Transverse colon (tissue), 4 donors: ENCODE results near the gene STXBP1. TPM values are rescaled to one million over a fixed set of nuclear protein-coding genes. Genes with fewer than 3 reads are reported as not detected.

Experiments
- DNase-seq: peaks from one replicate; pipeline ENCODE4 v3.0.0-alpha.2; 2019
- H3K27ac ChIP-seq, 4 donors: fragments of 200-600 bp; sonication (generic); 2 replicates each; pipeline ENCODE4 v1.5.1; 2016 to 2018; ENCODE audit warnings: inconsistent platforms in 4 of 4
- H3K27me3 ChIP-seq: fragments of 200-600 bp; sonication (generic); 2 replicates; pipeline ENCODE4 v1.5.1; 2017; ENCODE audit warnings: inconsistent platforms
- H3K36me3 ChIP-seq, 4 donors: fragments of 200-600 bp; sonication (generic); 2 replicates each; pipeline ENCODE4 v1.5.1; 2017 to 2019; ENCODE audit warnings: inconsistent platforms in 4 of 4
- H3K4me1 ChIP-seq, 4 donors: fragments of 200-600 bp; sonication (generic); 2 replicates each; pipeline ENCODE4 v1.5.1; 2017 to 2020; ENCODE audit warnings: inconsistent platforms in 4 of 4
- H3K4me3 ChIP-seq, 4 donors: fragments of 200-600 bp; sonication (generic); 1 replicate in 1 of 4; 2 replicates in 3 of 4; pipeline versions ENCODE4 v1.5.1 to v1.6.1; 2017 to 2019; ENCODE audit warnings: inconsistent platforms in 4 of 4
- H3K9me3 ChIP-seq, 2 donors: fragments of 200-600 bp; sonication (generic); 2 replicates each; pipeline ENCODE4 v1.5.1; 2017 to 2019; ENCODE audit warnings: inconsistent platforms in 2 of 2
- CTCF ChIP-seq, 5 experiments: fragments of 200-600 bp in 3 of 5; fragments of 450-650 bp in 2 of 5; sonication (generic) in 3 of 5; IDR thresholded peaks; 1 replicate in 2 of 5; 2 replicates in 3 of 5; pipeline ENCODE4 v1.5.1; 2016 to 2017; ENCODE audit warnings: antibody characterized with exemption in 5 of 5, inconsistent platforms in 3 of 5, mild to moderate bottlenecking in 2 of 5, moderate library complexity in 1 of 5
- EP300 ChIP-seq: sonication (generic); formaldehyde crosslinking; IDR thresholded peaks from one replicate; pipeline ENCODE4 v1.6.1; 2017; ENCODE audit warnings: antibody characterized with exemption, low read depth
- POLR2A ChIP-seq: fragments of 450-650 bp; IDR thresholded peaks from one replicate; pipeline ENCODE4 v1.6.1; 2016; ENCODE audit warnings: antibody characterized with exemption, mild to moderate bottlenecking, moderate library complexity
- POLR2AphosphoS5 ChIP-seq, 3 donors: sonication (generic); formaldehyde crosslinking; IDR thresholded peaks; one replicate each; pipeline ENCODE4 v1.6.1; 2016; ENCODE audit warnings: antibody characterized with exemption in 3 of 3
- WGBS, 2 donors: methylation state at CpG; one replicate each; pipeline ENCODE4 v1.1.5; 2018; ENCODE audit warnings: low coverage in 1 of 2; 5-methylcytosine and 5-hydroxymethylcytosine counted together
- in situ Hi-C, 4 donors: fragments of 200-750 bp; cut with MboI; loops; one replicate each; pipeline versions ENCODE4 v1.15.0 to v1.15.1; 2017; ENCODE audit warnings: low sequenced_read_pairs in 3 of 4, low pct_ligation_motif_present in 1 of 4, low pct_unique_long_range_greater_than_20kb in 1 of 4
- intact Hi-C: fragments of 100-400 bp; cut with DNase I; formaldehyde crosslinking; loops from one replicate; pipeline ENCODE4 v1.15.1; 2023; ENCODE audit warnings: low total_unique reads
- total RNA-seq, 4 donors: library from RNA; depleted of rRNA; stranded (reverse); fragments of >200 nt; gene quantifications; one replicate each; pipeline ENCODE4 v1.1.0, GENCODE V29; 2016

Gene STXBP1
- total RNA-seq, 4 donors from 2014 or later: 7.9 to 193 (median 13.3) TPM

GRCh38 chr9:127715470-127716337 lies 103.6 kb downstream of the STXBP1 start, which contains the start of the genes PTRH1 and TTC16:
Gene PTRH1 (minus strand): TSS chr9:127715663. CDS start chr9:127715639, 24 bp downstream.
Gene TTC16 (plus strand): TSS chr9:127716079. CDS start chr9:127716146, 67 bp downstream.
- H3K4me1 ChIP-seq: peaks cover 7 to 19% (median 14%) of the 10 kb centered on the region in 4 donors
- intact Hi-C loops (no loop called here), in situ Hi-C loops (no loop called here)
- H3K27ac ChIP-seq: peak within 1 kb of the TSS; percentile 82 to 94 (median 88)
- TF ChIP-seq POLR2AphosphoS5 (IDR thresholded peaks at IDR 0.05) (peak; percentile 67 to 75 (median 70)), CTCF (IDR thresholded peaks at IDR 0.05) (no peak), EP300 (no peak), POLR2A (peak; percentile 41)
- no peaks in the 10 kb centered on the region for H3K36me3 ChIP-seq
- no peaks in the 10 kb centered on the region for H3K9me3 ChIP-seq
- peak; percentile 98 for DNase-seq
- H3K27me3 ChIP-seq: no peaks in the 10 kb centered on the region
- peak within 1 kb of the TSS; percentile 49 to 77 (median 57) for H3K4me3 ChIP-seq
- WGBS, 2 donors: 5% methylated on average over 57 of the region's 65 CpGs; no CpG with 5 or more reads in 1 of the 2 donors

- H3K27ac ChIP-seq: peak overlapping the region; percentile 82 to 94 (median 88)
- H3K9me3 ChIP-seq: no peaks in the 10 kb centered on the region
- H3K4me3 ChIP-seq: peak overlapping the region in 1 of 4 donors; percentile 77
- H3K4me1 ChIP-seq: peaks cover 7 to 19% (median 14%) of the 10 kb centered on the region in 4 donors
- H3K36me3 ChIP-seq: no peaks in the 10 kb centered on the region
- in situ Hi-C loops: no loop called here
- no peak for DNase-seq
- TF ChIP-seq EP300: no peak
- TF ChIP-seq POLR2A: no peak
- TF ChIP-seq CTCF (IDR thresholded peaks at IDR 0.05): no peak
- TF ChIP-seq POLR2AphosphoS5 (IDR thresholded peaks at IDR 0.05): no peak
- intact Hi-C loops: no loop called here
- 75% methylated on average over 9 of the region's 9 CpGs; no CpG with 5 or more reads in 1 of the 2 donors for WGBS, 2 donors
- H3K27me3 ChIP-seq: no peaks in the 10 kb centered on the region
These were observed 104.3 kb downstream of the STXBP1 start for GRCh38 chr9:127716412-127716811.

- TF ChIP-seq CTCF (IDR thresholded peaks at IDR 0.05) (no peak), EP300 (no peak), POLR2A (no peak)
- Histone ChIP-seq H3K27me3 (no peaks in the 10 kb centered on the region), H3K36me3 (no peaks in the 10 kb centered on the region), H3K9me3 (no peaks in the 10 kb centered on the region), H3K4me1 (peaks cover 7 to 19% (median 15%) of the 10 kb centered on the region in 4 donors), H3K27ac (no peak overlapping the region), H3K4me3 (no peak overlapping the region)
- WGBS, 2 donors: 75 to 80% methylated on average over 2 to 5 of the region's 5 CpGs
- intact Hi-C loops: no loop called here
- DNase-seq: no peak
- in situ Hi-C loops: no loop called here
These were observed 105.7 kb downstream of the STXBP1 start for GRCh38 chr9:127717766-127718165.

- intact Hi-C loops (no loop called here), in situ Hi-C loops (no loop called here)
- 79% methylated on average over 12 of the region's 12 CpGs; no CpG with 5 or more reads in 1 of the 2 donors for WGBS, 2 donors
- H3K4me1 ChIP-seq: peaks cover 0 to 28% (median 19%) of the 10 kb centered on the region in 4 donors
- no peak overlapping the region for H3K4me3 ChIP-seq
- no peak for DNase-seq
- H3K27me3 ChIP-seq: no peaks in the 10 kb centered on the region
- H3K9me3 ChIP-seq: no peaks in the 10 kb centered on the region
- H3K27ac ChIP-seq: no peak overlapping the region
- TF ChIP-seq EP300 (no peak), POLR2A (no peak), CTCF (IDR thresholded peaks at IDR 0.05) (no peak), POLR2AphosphoS5 (IDR thresholded peaks at IDR 0.05) (no peak)
- no peaks in the 10 kb centered on the region for H3K36me3 ChIP-seq
These were observed 108.2 kb downstream of the STXBP1 start for GRCh38 chr9:127720031-127720864.
